ENCODE results near the gene PALM2AKAP2. TPM values are rescaled to one million over a fixed set of nuclear protein-coding genes. Genes with fewer than 3 reads are reported as not detected.

Gene PALM2AKAP2
- total RNA-seq = 100 to 1,000 TPM in 1 of 2 donors, 10 to 100 TPM in 1; 97.6 to 102 TPM
- long read RNA-seq, full-length matches to known transcripts = 7 of 14 reads
- long read RNA-seq, partial matches to known transcripts = 1 of 14 reads
- long read RNA-seq, other reads (novel, unspliced or antisense) = 6 of 14 reads

DNA sequence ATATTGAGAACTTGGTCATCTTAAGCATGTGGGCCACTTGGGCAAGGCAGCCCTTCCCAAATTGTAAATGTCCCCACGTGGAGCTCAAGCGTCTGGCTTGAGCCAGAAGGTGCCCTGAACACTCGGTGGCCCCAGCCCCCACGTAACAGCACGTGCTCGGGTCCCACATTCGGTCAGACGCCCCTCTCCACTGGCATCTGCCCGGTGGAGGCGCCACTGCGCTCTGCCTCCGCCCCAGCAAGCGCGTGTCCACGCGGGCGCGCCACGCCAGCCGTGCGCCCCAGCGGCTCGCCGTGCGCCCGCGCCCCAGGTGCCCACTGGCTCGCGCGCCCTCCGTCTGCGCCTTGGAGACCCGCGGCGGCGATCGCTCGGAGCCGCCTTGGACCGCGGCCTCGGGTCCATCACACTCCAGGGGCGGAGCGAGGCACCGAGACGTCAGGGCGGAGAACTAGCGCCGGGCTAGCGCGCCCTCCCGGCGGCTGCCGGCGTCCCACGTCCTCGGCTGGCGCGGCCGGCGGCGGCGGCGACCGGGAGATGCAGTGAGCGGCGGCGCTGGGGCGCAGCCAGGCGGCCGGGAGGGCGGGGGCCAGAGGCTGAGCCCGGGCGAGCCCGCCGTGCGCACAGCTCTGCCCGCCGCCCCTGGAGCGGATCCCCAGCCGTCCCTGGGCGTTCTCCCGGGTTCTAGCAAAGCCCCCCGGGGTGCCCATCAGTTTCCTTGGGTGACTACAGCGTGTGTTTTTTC is at the start of gene PALM2AKAP2:
Gene PALM2AKAP2 (plus strand): TSS at position 488 of the 742 bp plus-strand sequence. CDS start 291 bp downstream, outside the sequence.
- intact Hi-C loops (cut with DNase I) = loop anchor here (10.0 kb wide), 1 partner anchor 205 kb away; no protein-coding TSS in a partner anchor
- peak; percentile 93 to 96 for ATAC-seq
- DNase-seq = peak; percentile 79

DNA sequence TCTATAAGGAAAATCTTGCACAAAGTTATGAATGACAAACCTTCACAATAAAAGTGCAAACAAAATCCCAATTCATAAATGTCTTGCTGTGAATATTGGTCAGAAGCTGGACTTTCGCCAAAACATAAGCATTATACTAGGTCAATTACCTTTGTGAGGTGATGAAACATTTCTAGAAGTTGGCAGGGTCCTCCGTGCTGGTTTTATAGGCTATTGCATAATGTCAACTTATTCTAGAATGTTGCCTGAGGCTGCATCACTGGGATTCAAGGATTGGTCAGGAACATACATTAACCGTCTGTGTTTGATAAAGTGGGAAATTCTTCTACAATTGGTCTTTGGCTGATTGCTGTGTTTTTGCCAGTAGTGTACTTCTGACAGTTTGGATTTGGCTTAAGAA is 49.8 kb upstream of the PALM2AKAP2 start:
- intact Hi-C loops (cut with DNase I) = no loop called here
- ATAC-seq (no peak), DNase-seq (no peak)

DNA sequence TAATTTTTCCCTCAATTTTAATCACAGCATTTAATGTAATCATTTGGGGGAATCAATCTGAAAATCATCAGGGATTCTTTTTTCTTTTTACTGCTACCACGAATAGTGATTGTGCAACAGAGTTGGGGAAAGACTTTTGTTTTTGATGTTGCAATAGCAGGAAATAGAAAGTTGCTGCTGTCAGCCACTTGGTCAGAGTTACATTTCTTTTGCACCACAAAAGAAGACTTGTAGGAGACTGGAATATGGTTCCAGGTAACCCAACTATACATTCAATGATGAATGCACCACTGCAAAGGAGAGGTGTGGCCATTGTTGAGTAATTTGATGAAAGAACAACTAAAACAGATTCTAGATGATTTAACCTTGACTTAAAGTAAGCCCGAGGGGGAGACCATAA is 46.3 kb upstream of the PALM2AKAP2 start:
- DNase-seq = no peak
- peak in 1 of 2 donors; percentile 31 for ATAC-seq
- intact Hi-C loops (cut with DNase I) = no loop called here

DNA sequence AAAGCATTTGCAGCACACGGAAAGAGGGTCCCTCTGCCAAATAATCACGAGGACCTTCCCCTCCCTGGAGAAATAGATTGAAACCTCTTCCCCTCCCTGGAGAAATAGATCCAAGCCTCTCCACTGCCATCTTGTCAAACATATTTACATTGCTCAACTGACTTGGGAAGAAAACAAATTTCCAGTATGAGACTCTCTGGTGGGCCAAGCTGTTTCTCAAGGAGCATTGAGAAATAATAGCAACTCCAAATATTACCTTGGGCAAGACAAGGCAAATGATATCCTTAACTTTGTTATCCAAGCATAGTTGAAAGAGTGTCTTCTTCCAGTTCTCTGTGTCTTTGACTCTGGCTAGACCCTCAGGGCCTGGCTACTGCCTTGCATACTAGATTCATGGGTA is 45.2 kb upstream of the PALM2AKAP2 start:
- no peak for DNase-seq
- intact Hi-C loops (cut with DNase I) = no loop called here
- peak in 1 of 2 donors; percentile 49 for ATAC-seq

DNA sequence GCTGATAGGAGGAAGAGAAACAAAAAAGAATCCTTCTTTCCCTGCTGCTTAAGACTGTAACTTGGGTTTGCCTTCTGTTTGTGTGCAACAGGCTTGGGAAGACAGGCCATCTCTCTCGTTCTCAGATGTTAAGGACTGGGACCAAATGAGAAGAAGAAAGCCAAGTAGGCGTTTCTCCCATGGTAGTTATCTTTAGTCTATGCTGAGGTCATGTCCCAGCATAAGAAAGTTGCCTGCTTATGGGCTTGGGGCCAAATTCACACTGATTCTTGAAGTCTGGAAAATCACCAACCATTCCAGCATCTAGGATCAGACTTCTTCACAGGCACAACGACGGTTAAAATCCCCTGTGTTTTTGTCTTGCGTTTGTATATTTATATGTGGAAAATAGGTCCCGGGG is 44.2 kb upstream of the PALM2AKAP2 start:
- intact Hi-C loops (cut with DNase I) = no loop called here
- peak; percentile 33 for DNase-seq
- ATAC-seq = peak; percentile 58 to 80

DNA sequence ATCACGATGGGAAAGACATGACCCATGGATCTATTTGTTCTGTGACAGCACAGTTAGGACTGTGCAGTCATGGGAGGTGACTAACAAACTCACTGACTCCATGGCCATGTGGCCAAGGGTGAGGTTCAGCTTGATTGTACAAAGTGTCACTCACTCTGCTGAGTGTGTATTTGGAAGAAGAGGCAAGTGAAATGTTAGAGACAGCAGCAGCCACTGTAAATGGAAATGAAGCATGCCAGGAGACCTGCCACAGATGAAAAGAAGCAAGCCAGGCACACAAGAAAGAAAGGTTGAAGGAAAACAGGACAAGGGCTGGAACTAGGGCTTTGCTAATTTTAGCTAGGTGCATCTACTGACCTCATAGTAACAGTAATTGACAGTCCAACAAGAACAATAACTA is 42.7 kb upstream of the PALM2AKAP2 start:
- intact Hi-C loops (cut with DNase I) = no loop called here
- ATAC-seq = peak in 1 of 2 donors; percentile 29
- no peak for DNase-seq

DNA sequence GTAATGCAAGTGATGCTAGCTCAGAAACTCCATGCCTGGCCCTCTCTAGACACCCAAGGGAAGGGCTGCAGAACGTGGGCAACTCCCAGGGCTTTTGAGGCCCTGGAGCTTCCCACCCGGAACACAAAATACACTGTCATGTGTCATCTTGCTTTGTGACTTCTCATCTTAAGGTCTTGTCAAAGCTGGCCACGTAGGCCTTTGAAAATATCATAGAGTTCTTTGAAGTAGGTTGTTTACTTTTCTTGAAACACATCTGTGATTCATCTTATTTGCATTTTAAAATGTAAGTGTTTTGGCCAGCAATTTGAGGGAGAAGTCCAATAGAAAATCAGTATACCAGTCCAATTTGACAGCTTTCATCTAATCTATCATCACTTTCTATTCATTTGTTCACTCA is 40.2 kb upstream of the PALM2AKAP2 start:
- no peak for DNase-seq
- no peak for ATAC-seq
- intact Hi-C loops (cut with DNase I) = no loop called here

DNA sequence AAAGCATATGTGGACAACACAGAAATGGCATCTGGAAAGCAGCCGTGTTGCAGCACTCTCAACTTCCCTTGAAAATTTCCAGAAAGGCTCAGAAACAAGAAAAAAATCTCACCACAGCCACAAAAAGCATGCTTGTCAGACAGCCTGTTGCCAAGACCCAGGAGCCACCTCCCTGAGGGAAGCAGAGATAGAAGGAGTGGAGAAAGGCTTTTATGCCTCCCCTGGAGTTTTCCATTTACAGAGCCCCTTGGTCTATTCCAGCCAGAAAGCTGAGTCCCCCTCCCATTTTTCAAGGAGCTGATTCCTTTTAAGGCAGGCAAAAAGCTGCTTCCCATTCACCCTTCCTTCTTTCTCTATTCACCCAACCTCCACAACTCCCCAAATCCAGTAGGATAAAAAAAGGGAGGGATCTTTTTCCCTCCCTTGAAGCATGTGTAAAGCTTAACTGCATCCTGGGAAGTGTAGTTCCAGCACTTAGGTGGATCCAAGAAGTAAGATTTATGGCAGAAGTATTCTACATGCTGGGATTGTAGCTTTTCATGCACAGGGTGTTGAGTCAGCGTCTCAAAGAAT is 37.1 kb upstream of the PALM2AKAP2 start:
- ATAC-seq (peak in 1 of 2 donors; percentile 31), DNase-seq (no peak)
- intact Hi-C loops (cut with DNase I) = no loop called here

DNA sequence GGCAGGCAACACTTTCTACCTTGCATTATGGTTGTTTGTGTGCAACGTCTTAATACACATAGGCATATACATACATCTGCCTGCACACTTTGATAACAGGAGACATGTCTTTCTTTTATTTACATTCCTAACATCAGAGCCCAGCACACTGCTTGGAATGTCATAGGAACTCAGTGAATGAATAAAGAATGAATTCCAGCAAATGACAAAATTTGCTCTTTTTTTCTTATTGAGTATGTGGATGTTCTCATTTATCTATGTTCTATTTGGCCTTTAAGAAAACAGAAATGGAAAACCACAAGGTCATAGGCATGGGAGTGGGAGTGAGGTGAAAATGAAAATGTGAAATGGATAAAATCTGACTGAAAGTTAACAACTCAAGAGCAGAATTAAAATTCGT is 36.3 kb upstream of the PALM2AKAP2 start:
- ATAC-seq (no peak), DNase-seq (no peak)
- intact Hi-C loops (cut with DNase I) = no loop called here

DNA sequence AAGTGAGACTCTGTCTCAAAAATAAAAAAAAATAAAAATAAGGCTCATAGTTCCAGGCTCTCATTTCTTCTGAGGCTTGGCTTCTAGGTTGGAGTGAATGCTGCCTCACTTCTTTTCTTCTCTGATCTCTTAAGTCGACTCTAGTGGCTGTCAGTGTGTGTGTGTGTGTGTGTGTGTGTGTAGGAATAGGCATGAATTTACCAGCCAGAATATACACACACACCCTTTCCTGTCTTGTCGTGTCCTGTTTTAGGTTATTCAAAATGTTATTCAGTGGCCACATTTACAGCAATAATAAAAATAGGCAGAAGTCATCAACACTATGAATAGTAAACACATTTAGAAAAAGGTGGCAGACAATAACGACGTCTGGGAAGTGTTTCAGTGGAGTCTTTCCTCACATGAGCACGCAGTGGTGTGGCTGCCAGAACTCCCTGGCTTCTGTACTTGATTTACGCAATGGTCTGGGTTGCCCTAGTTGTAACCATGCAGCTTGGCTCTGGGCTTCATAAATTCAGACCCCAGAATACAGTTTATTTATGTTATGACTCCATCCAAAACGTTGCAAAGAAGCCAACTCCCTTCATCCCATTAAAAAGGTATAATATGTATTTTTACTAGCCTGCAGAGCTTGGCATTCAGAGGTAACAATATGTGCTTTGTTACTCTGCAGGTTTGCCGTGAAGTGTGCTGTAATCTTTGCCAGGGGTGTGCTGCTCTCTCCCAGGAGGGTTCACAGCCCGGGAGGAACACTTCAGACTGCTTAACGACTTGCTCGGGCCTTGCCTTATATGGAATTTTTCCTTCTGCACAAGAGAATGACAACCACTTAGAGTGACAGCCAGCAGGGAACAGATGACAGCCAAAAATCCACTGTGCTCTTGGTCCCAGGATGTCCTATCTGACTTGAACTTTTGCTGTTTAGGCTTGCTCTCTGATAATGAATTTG is 34.4 kb upstream of the PALM2AKAP2 start:
- peak; percentile 74 for DNase-seq
- ATAC-seq = peak; percentile 90 to 91
- intact Hi-C loops (cut with DNase I) = no loop called here

DNA sequence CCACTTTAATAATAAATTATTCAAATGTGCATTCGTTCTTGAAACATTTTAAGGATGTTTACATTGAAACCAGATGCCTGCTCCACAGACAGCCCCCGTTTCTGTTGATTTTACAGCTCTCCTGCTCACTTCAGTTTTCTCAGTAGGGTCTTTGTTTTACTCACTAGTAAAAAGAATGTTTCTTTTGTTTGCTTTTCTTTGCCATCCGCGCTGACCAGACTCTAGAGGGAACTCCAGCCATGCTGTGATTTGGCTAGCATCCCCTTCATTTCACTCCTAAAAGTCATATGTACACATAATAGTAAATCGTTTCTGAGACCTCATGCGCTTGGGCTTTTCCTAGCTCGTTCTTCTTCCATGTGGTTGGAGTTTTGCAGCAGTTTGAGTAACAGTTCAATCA is 28.7 kb upstream of the PALM2AKAP2 start:
- DNase-seq (no peak), ATAC-seq (no peak)
- intact Hi-C loops (cut with DNase I) = no loop called here

DNA sequence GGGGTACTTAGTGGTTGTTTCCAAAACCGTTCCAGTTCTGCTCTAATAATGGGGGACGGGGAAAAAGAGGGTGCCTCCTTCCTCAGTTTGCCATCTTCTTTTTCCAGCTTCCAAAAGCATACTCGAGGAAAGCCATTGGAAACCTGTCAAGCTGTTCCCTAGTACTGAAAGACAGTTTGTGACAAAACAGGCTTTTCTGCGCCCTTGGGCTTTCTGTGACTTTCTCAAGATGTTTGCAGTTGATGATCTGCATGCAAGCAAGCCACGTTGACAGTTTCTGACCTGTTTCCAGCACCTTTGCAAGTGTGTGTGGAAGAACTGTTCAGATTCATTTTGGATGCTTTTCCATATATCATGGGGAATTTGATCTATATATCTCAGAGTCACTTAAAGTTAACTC is 26.7 kb upstream of the PALM2AKAP2 start:
- no peak for DNase-seq
- intact Hi-C loops (cut with DNase I) = no loop called here
- no peak for ATAC-seq

DNA sequence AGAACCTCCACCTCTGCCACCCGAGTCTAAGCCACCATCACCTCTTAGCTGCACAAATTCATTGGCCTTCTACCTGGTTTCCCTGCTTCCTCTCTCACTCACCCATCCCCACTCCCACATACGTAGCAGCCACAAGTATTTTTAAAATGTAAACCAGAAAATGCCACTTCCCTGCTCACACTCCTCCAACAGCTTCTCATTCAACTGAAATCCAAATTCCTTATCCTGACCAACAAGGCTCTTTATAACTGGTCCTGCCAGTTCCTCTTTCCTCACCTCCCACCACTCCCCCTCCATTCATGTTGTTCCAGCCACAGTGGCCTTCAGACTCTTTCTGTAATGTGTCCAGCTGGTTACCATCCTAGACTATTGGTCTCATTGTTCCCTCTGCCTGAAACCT is 25.0 kb upstream of the PALM2AKAP2 start:
- ATAC-seq (no peak), DNase-seq (no peak)
- intact Hi-C loops (cut with DNase I) = no loop called here

DNA sequence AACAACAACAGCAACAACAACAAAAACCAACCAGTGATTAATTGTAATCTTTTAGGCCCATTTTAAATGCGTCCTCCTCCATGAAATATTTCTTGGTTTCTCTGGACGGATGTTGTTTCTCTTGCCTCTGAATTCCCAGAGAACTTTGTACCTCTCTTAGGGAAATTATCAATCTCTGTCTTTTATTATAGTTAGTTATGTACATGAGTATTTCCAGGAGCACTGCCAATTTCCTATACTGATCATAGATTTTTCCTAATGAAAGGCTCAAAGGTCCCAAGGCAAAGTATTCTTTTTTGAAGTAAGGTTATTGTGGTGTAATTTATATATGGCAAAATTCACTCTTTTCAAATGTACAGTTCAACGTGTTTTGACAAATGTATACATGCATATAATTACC is 20.4 kb upstream of the PALM2AKAP2 start:
- DNase-seq (no peak), ATAC-seq (no peak)
- intact Hi-C loops (cut with DNase I) = no loop called here

DNA sequence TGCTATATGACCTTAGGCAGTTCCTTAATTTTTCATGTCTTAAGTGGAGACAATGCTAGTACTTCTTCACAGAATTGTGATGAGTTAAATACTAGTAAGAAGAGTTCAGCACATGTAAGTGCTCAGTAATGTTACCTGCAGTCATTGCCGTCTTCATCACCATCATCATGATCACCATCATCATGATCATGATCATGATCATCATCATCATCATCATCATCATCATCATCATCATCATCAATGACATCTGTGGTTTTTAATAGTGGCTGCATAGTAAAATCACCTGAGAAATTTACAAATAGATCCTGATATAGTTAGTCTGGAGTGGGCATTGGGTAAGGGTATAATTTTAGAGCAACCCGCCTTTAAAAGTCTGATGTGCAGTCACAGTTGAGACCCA is 14.7 kb upstream of the PALM2AKAP2 start:
- intact Hi-C loops (cut with DNase I) = no loop called here
- ATAC-seq (no peak), DNase-seq (no peak)

DNA sequence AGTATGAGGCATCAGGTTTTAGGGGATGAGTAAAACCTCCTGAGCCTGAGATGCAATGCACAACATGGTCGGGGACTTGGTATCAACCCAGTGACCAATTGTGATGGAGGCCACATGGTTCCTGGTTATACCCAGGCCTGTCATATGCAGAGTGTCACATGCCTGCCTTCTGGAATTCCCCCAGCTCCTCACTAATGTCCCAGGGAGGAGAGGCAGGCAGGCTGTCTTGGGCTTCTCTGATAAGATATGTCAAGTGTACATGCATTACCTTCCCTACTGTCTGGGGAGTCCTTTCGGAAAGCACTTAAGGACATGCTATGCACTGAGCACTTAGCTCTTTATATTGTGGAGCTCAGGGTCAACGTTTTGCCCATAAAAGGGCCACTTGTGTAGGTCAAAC is 14.2 kb upstream of the PALM2AKAP2 start:
- intact Hi-C loops (cut with DNase I) = no loop called here
- DNase-seq = no peak
- ATAC-seq = peak in 1 of 2 donors; percentile 31

DNA sequence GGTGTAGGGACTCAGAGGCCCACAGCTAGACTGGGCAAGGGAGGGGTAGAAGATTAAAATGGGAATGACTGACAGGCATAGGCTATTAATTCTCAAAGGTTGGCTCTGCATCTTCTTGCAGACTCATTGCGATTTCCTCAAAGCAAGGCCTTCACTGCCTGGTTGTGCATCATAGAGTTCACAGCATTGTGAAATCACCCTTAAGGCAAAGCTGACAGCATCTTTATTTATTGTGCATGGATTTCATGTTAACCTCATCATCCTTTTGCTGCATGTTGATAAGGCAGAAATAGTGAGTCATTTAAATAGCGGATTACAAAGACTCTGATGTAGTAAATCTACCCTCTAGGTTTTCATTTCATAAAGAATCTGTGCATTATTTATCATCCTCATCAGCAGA is 13.6 kb upstream of the PALM2AKAP2 start:
- ATAC-seq (peak in 1 of 2 donors; percentile 27), DNase-seq (no peak)
- intact Hi-C loops (cut with DNase I) = no loop called here

DNA sequence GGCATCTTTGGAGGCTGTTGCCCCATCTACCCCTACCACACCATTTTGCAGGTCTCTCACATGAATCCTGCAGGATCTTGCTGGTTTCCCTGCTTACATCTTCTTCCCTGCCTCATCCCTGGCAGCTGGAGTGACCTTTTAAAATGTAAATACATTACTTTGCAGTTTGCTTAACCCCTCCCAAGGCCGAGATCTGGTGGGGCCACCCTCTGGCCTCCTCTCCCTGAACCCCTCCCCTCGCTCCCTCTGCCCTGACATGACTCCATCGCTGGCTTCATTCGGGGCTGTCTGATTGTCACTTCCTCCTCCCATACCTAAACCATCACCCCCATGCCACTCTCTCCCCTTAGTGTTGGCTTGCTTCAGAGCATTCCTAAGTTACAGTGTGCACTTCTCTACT is 12.6 kb upstream of the PALM2AKAP2 start:
- DNase-seq (no peak), ATAC-seq (no peak)
- intact Hi-C loops (cut with DNase I) = no loop called here

DNA sequence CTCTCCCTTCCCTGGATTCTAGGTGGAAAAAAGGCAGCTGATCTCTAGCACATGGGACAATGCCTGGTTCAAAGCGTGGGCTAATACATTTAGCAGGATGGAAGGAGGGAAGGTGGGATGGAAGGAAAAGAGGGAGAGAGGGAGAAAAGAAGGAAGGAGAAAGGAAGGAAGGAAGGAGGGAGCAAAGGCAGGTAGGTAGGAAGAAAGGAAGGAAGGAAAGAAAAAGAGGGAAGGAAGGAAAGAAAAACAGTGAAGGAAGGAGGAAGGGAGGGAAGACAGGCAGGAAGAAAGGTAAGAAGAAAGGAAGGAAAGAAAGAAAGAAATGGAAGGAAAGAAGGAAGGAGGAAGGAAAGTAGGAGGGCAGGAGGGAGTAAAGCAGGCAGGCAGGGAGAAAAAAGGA is 12.2 kb upstream of the PALM2AKAP2 start:
- intact Hi-C loops (cut with DNase I) = no loop called here
- no peak for DNase-seq

DNA sequence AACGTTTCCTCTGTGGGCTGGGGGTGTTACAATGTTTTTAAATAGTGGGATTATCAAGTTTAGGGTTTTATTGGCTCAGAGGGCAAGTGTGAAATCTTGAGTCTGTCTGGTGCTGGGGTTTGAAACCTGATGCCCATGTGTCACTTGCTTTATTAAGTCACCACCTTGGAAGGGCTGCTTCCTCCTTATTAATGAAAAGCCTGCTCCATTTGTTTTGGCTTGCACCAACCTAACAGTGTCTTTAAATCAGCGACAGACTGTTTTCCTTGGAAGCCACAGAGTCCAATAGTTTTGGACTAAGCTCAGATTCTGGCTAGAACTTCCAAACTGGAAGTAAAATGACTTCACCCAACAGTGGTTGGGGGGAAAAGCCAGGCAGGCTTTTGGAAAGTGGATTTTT is 10.7 kb upstream of the PALM2AKAP2 start:
- peak; percentile 60 to 76 for ATAC-seq
- intact Hi-C loops (cut with DNase I) = no loop called here
- no peak for DNase-seq

More for the DNA sequence above, 12.2 kb upstream of the PALM2AKAP2 start:
- ATAC-seq = no peak

Data from left cardiac atrium (tissue), 4 donors.